Stimulated activated CD8-positive, alpha-beta memory T cell treated with anti-CD3 and anti-CD28 coated beads, Interleukin-12 subunit alpha, Interleukin-12 subunit beta, amount 100 ng/mL, for 4 hours (primary cell): ENCODE results near the gene ANTKMT.
A peak's percentile ranks its signal among the peaks of the same experiment; 100 is the strongest.
"Not testable (repeated sequence)": the region's sequence is repeated elsewhere in the genome, so short reads cannot be mapped to it uniquely, and the experiment has no call there.

ENCODE experiments used
- DNase-seq: peaks from one replicate; pipeline ENCODE4 v3.0.0-alpha.2; 2020; ENCODE audit warnings: low read depth

ANTKMT gene

GRCh38 chr16:728131-728889 lies 7.4 kb downstream of the ANTKMT start:
- peak; percentile 53 for DNase-seq

GRCh38 chr16:728890-729744 lies 8.2 kb downstream of the ANTKMT start:
- no peak for DNase-seq

GRCh38 chr16:729768-730665 lies 9.1 kb downstream of the ANTKMT start:
- no peak for DNase-seq

- no peak for DNase-seq
These were observed 9.9 kb downstream of the ANTKMT start for GRCh38 chr16:730666-731509.

GRCh38 chr16:732332-732731 lies 11.4 kb downstream of the ANTKMT start:
- DNase-seq = no peak

GRCh38 chr16:732936-733335 lies 12.0 kb downstream of the ANTKMT start:
- DNase-seq = no peak

- DNase-seq = no peak
These were observed 12.6 kb downstream of the ANTKMT start for GRCh38 chr16:733382-734207.

GRCh38 chr16:734208-734980 lies 13.4 kb downstream of the ANTKMT start:
- no peak for DNase-seq

- DNase-seq = no peak
These were observed 14.3 kb downstream of the ANTKMT start for GRCh38 chr16:734981-735881.

- no peak for DNase-seq
These were observed 15.1 kb downstream of the ANTKMT start for GRCh38 chr16:735982-736453.

GRCh38 chr16:736936-737481 lies 16.1 kb downstream of the ANTKMT start:
- no peak for DNase-seq

- DNase-seq = no peak
These were observed 18.9 kb downstream of the ANTKMT start for GRCh38 chr16:739560-740458.

- no peak for DNase-seq
These were observed 19.5 kb downstream of the ANTKMT start for GRCh38 chr16:740459-740763.

GRCh38 chr16:740764-741505 lies 20.0 kb downstream of the ANTKMT start, which contains the start of gene CIAO3:
Gene CIAO3, minus strand, starts transcription at chr16:740997. Its CDS starts 12 bp downstream, at chr16:740985.
- peak; percentile 89 for DNase-seq

- no peak for DNase-seq
These were observed 21.2 kb downstream of the ANTKMT start for GRCh38 chr16:741986-742629.

GRCh38 chr16:742894-743293 lies 21.9 kb downstream of the ANTKMT start:
- not testable (repeated sequence) for DNase-seq
